Endothelial cell of umbilical vein (primary cell): ENCODE data around the gene ABCC10. TPM values are rescaled to one million over a fixed set of nuclear protein-coding genes. Genes with fewer than 3 reads are reported as not detected.

Experiments
- BruUV-seq: library from RNA; stranded (reverse); fragments of 400-500 nt; replicated peaks from 2 replicates; lab custom pipeline; 2021; lab: Mats Ljungman, UMichigan
- CTCF ChIA-PET: fragments of 300-600, 350-600 bp; sonication (Branson Sonifier 250); formaldehyde crosslinking; loops from one replicate; lab custom pipeline; 2021; ENCODE audit warnings: antibody characterized with exemption, inconsistent platforms; lab: Charles Lee
- POLR2A ChIA-PET: fragments of 300-600, 350-600 bp; sonication (Branson Sonifier 250); formaldehyde crosslinking; loops from one replicate; lab custom pipeline; 2021; ENCODE audit warnings: antibody characterized with exemption, inconsistent platforms; lab: Charles Lee
- DNase-seq: peaks from one replicate; pipeline ENCODE4 v3.0.0-alpha.2; 2011; ENCODE audit warnings: low read depth, low spot score
- FAIRE-seq: peaks from 2 replicates; lab custom pipeline; 2011; peaks lifted over from hg19 to GRCh38; lab: Jason Lieb, UNC
- H2AFZ ChIP-seq: 2 replicates; pipeline ENCODE4 v1.6.0; 2012; ENCODE audit warnings: low read depth, low read length, control low read depth, inconsistent platforms
- H3K27ac ChIP-seq: 2 replicates; pipeline ENCODE4 v1.5.1; 2011; ENCODE audit warnings: low read depth, mild to moderate bottlenecking, control low read depth, low read length, moderate library complexity; ENCODE audit not compliant: insufficient read depth
- H3K27me3 ChIP-seq, 2 experiments: 2 replicates each; pipeline versions ENCODE4 v1.6.0 to v1.6.1; 2011; ENCODE audit warnings: low read length in 2 of 2, mixed read lengths in 1 of 2; ENCODE audit not compliant: control insufficient read depth in 2 of 2, insufficient read depth in 2 of 2
- H3K36me3 ChIP-seq, 2 experiments: 2 replicates in 1 of 2; 3 replicates in 1 of 2; pipeline ENCODE4 v1.5.1; 2011; ENCODE audit warnings: low read length in 2 of 2, mild to moderate bottlenecking in 1 of 2, moderate library complexity in 1 of 2; ENCODE audit not compliant: control insufficient read depth in 2 of 2, insufficient read depth in 2 of 2; ENCODE audit errors: extremely low read depth in 1 of 2
- H3K4me1 ChIP-seq: 3 replicates; pipeline ENCODE4 v1.5.1; 2011; ENCODE audit warnings: mild to moderate bottlenecking, low read length; ENCODE audit not compliant: control insufficient read depth, insufficient read depth; ENCODE audit errors: extremely low read depth
- H3K4me2 ChIP-seq: 2 replicates; pipeline ENCODE4 v1.6.1; 2011; ENCODE audit warnings: low read length, control low read depth, mixed read lengths; ENCODE audit not compliant: insufficient read depth
- H3K4me3 ChIP-seq, 3 experiments: fragments of 200-600 bp in 1 of 3; sonication (generic), shearing (Covaris generic) in 1 of 3; replicated peaks in 1 of 3; 2 replicates each; pipeline ENCODE4 v1.5.1; 2011 to 2016; ENCODE audit warnings: control low read depth in 3 of 3, low read length in 3 of 3, mild to moderate bottlenecking in 2 of 3, inconsistent platforms in 1 of 3, low read depth in 1 of 3, moderate library complexity in 1 of 3; ENCODE audit not compliant: insufficient read depth in 1 of 3
- H3K79me2 ChIP-seq: 2 replicates; pipeline ENCODE4 v1.6.0; 2012; ENCODE audit warnings: low read length, inconsistent platforms; ENCODE audit not compliant: control insufficient read depth, insufficient read depth
- H3K9ac ChIP-seq: replicated peaks from 2 replicates; pipeline ENCODE3; 2011; ENCODE audit warnings: low read length, control low read depth; ENCODE audit not compliant: insufficient read depth; ENCODE audit errors: extremely low read depth
- H3K9me1 ChIP-seq: replicated peaks from 3 replicates; pipeline ENCODE4 v1.6.0; 2011; ENCODE audit warnings: mild to moderate bottlenecking, low read length; ENCODE audit not compliant: control insufficient read depth, insufficient read depth; ENCODE audit errors: extremely low read depth
- H3K9me3 ChIP-seq: replicated peaks from 2 replicates; pipeline ENCODE4 v1.5.1; 2012; ENCODE audit warnings: low read length, inconsistent platforms; ENCODE audit not compliant: control insufficient read depth, insufficient read depth
- H4K20me1 ChIP-seq: replicated peaks from 2 replicates; pipeline ENCODE3; 2011; ENCODE audit warnings: mild to moderate bottlenecking, low read length; ENCODE audit not compliant: control insufficient read depth, insufficient read depth; ENCODE audit errors: extremely low read depth
- EZH2 ChIP-seq: IDR thresholded peaks from 2 replicates; pipeline ENCODE4 v1.6.1; 2012; ENCODE audit warnings: borderline replicate concordance, low read depth, mild to moderate bottlenecking, moderate library complexity, low read length, inconsistent platforms; ENCODE audit not compliant: severe bottlenecking
- FOS ChIP-seq: IDR thresholded peaks from 2 replicates; pipeline ENCODE4 v1.6.1; 2011; ENCODE audit warnings: mild to moderate bottlenecking, low read length, moderate library complexity, borderline replicate concordance; ENCODE audit not compliant: insufficient read depth
- GATA2 ChIP-seq: IDR thresholded peaks from 2 replicates; pipeline ENCODE4 v1.7.0; 2011; ENCODE audit warnings: low read depth, mild to moderate bottlenecking, moderate library complexity, mixed read lengths, low read length; ENCODE audit not compliant: insufficient read length, insufficient read depth
- JUN ChIP-seq: IDR thresholded peaks from 2 replicates; pipeline ENCODE4 v1.6.1; 2011; ENCODE audit warnings: borderline replicate concordance, low read depth; ENCODE audit not compliant: insufficient read length, insufficient read depth
- MYC ChIP-seq: IDR thresholded peaks from one replicate; pipeline ENCODE4 v1.6.1; 2011; ENCODE audit warnings: mild to moderate bottlenecking, low read depth, low read length
- POLR2A ChIP-seq: IDR thresholded peaks from 2 replicates; pipeline ENCODE4 v1.6.1; 2012; ENCODE audit warnings: low read depth, mild to moderate bottlenecking, control low read depth, low read length
- dilution Hi-C: fragments of 300-500 bp; cut with MboI; formaldehyde crosslinking; loops from one replicate; pipeline ENCODE4 v1.15.0; 2019; ENCODE audit warnings: low sequenced_read_pairs; ENCODE audit not compliant: extremely low pct_ligation_motif_present
- intact Hi-C: fragments of 100-400 bp; cut with micrococcal nuclease; formaldehyde crosslinking; loops from one replicate; pipeline ENCODE4 v1.10.0; 2022
- polyA plus RNA-seq, 4 experiments: library from polyadenylated mRNA; depleted of rRNA in 3 of 4; stranded (reverse) in 3 of 4; unstranded in 1 of 4; fragments of >200 nt; gene quantifications; 2 replicates each; pipeline versions ENCODE4 v1.2.1 to v1.2.3, GENCODE V29; 2011 to 2012; ENCODE audit warnings: missing spikeins in 1 of 4
- total RNA-seq: library from RNA; stranded (reverse); gene quantifications from 2 replicates; pipeline ENCODE4 v1.2.3, GENCODE V29; 2021
- TF ChIP-seq, protein P1 (sequence below), 2 donors: IDR thresholded peaks; 1 replicate in 1 of 2; 2 replicates in 1 of 2; pipeline ENCODE4 v1.5.1; 2011; ENCODE audit warnings: low read length in 2 of 2, mild to moderate bottlenecking in 2 of 2, moderate library complexity in 2 of 2, control low read depth in 1 of 2, inconsistent platforms in 1 of 2, low read depth in 1 of 2; ENCODE audit not compliant: insufficient read depth in 1 of 2; ENCODE audit errors: extremely low read depth in 1 of 2
- TF ChIP-seq, protein P2 (sequence below): IDR thresholded peaks from 2 replicates; pipeline ENCODE4 v1.6.1; 2011; ENCODE audit not compliant: insufficient read depth, insufficient read length

ABCC10 gene
- total and polyA plus RNA-seq, 2 donors (not counting 3 experiments of a cell fraction or from before 2014, with no cell fraction given), result 29.2 to 37.9 TPM

DNA sequence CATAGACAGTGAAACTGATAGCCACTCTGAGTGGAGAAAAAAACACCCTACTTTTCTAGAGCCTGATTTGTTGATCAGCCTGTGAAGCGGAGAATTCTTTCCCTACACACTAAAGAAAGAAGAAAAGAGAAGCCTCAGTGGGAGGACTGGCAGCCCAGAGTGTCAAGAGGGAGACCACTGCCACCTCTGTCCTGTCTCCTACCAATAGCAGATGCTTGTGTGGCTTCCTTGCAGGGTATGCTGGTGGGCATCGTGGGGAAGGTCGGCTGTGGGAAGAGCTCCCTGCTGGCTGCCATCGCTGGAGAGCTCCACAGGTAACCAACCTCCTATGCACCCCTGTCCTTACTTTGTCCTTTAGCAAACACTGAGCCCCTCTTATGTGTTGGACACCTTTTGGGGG, 10.4 kb downstream of the ABCC10 start:
- no peaks in the 10 kb centered on the region for H3K79me2 ChIP-seq
- H3K4me2 ChIP-seq, result no peak overlapping the region
- H3K9me1 ChIP-seq, result no peaks in the 10 kb centered on the region
- no TSS peak for BruUV-seq
- H3K9me3 ChIP-seq, result no peaks in the 10 kb centered on the region
- POLR2A ChIA-PET, result no interaction called here
- peaks cover 0 to 20% of the 10 kb centered on the region in 2 experiments for H3K36me3 ChIP-seq
- DNase-seq (no peak), FAIRE-seq (no peak)
- CTCF ChIA-PET, result interaction anchor here (0.7 to 1.5 kb wide), 8 partner anchors 9 to 174 kb away, joined by 3 to 4 read pairs (median 3); partner anchors contain the start of gene TJAP1
- TF ChIP-seq POLR2A, result no peak
- TF ChIP-seq MYC, result no peak
- no peak for TF ChIP-seq EZH2
- TF ChIP-seq GATA2, result no peak
- TF ChIP-seq, protein P1, sequence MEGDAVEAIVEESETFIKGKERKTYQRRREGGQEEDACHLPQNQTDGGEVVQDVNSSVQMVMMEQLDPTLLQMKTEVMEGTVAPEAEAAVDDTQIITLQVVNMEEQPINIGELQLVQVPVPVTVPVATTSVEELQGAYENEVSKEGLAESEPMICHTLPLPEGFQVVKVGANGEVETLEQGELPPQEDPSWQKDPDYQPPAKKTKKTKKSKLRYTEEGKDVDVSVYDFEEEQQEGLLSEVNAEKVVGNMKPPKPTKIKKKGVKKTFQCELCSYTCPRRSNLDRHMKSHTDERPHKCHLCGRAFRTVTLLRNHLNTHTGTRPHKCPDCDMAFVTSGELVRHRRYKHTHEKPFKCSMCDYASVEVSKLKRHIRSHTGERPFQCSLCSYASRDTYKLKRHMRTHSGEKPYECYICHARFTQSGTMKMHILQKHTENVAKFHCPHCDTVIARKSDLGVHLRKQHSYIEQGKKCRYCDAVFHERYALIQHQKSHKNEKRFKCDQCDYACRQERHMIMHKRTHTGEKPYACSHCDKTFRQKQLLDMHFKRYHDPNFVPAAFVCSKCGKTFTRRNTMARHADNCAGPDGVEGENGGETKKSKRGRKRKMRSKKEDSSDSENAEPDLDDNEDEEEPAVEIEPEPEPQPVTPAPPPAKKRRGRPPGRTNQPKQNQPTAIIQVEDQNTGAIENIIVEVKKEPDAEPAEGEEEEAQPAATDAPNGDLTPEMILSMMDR (IDR thresholded peaks at IDR 0.05; ENCODE audit: extremely low read depth in 1 of 2, insufficient read depth in 1 of 2, low read depth in 1 of 2, low read length in 2 of 2), result no peak
- TF ChIP-seq, protein P2, sequence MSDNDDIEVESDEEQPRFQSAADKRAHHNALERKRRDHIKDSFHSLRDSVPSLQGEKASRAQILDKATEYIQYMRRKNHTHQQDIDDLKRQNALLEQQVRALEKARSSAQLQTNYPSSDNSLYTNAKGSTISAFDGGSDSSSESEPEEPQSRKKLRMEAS, result no peak
- no peak for TF ChIP-seq FOS
- no peak for TF ChIP-seq JUN
- H3K9ac ChIP-seq, result no peak overlapping the region
- dilution Hi-C loops (no loop called here), intact Hi-C loops (no loop called here)
- H3K4me3 ChIP-seq, result no peak overlapping the region
- peaks cover 13% of the 10 kb centered on the region for H3K4me1 ChIP-seq
- H3K27ac ChIP-seq, result no peak overlapping the region
- H2AFZ ChIP-seq, result no peak overlapping the region
- no peaks in the 10 kb centered on the region for H3K27me3 ChIP-seq
- no peaks in the 10 kb centered on the region for H4K20me1 ChIP-seq
